Measurements from ENCODE around the gene EN1.

GRCh38 chr2:118813111-118813510 lies 34.3 kb downstream of the EN1 start:
- TF ChIP-seq, protein P1, sequence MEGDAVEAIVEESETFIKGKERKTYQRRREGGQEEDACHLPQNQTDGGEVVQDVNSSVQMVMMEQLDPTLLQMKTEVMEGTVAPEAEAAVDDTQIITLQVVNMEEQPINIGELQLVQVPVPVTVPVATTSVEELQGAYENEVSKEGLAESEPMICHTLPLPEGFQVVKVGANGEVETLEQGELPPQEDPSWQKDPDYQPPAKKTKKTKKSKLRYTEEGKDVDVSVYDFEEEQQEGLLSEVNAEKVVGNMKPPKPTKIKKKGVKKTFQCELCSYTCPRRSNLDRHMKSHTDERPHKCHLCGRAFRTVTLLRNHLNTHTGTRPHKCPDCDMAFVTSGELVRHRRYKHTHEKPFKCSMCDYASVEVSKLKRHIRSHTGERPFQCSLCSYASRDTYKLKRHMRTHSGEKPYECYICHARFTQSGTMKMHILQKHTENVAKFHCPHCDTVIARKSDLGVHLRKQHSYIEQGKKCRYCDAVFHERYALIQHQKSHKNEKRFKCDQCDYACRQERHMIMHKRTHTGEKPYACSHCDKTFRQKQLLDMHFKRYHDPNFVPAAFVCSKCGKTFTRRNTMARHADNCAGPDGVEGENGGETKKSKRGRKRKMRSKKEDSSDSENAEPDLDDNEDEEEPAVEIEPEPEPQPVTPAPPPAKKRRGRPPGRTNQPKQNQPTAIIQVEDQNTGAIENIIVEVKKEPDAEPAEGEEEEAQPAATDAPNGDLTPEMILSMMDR (IDR thresholded peaks at IDR 0.05): no peak
- TF ChIP-seq POLR2A (IDR thresholded peaks at IDR 0.05): no peak
